ENCODE results near the gene PHTF2. TPM values are rescaled to one million over a fixed set of nuclear protein-coding genes. Genes with fewer than 3 reads are reported as not detected.
"Not testable (repeated sequence)": the region's sequence is repeated elsewhere in the genome, so short reads cannot be mapped to it uniquely, and the experiment has no call there.

The PHTF2 gene
- total RNA-seq, 1 donor from 2014 or later, result 34.3 TPM

- no peak for DNase-seq
Observed at GRCh38 chr7:77991656-77992055, 193.1 kb downstream of the PHTF2 start.

DNA sequence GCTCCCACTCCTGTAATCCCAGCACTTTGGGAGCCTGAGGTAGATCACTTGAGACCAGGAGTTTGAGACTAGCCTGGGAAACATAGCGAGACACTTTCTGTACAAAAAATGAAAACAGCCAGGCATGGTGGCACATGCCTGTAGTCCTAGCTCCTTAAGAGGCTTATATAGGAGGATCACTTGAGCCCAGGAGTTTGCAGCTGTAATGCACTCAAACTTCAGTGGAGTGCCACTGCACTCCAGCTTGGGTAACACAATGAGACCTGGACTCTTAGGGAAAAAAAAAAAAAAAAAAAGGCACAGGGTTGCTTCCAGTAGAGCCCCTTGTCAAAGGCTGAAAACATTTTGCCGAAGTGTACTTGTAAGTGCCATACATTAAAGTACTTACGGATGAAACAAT lies 195.3 kb downstream of the PHTF2 start:
- no peak for DNase-seq

GRCh38 chr7:77995717-77996116 lies 197.1 kb downstream of the PHTF2 start:
- no peak for DNase-seq

DNA sequence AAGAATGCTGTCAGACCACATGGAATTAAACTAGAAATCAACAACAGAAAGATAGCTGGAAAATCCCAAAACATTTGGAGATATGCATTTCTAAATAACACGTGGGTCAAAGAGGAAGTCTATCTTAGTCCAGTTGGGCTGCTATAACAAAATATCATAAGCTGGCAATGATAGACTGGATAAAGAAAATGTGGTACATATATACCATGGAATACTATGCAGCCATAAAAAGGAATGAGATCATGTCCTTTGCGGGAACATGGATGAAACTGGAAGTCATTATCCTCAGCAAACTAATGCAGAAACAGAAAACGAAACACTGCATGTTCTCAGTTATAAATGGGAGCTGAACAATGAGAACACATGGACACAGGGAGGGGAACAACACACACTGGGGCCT lies 200.6 kb downstream of the PHTF2 start:
- not testable (repeated sequence) for DNase-seq

DNA sequence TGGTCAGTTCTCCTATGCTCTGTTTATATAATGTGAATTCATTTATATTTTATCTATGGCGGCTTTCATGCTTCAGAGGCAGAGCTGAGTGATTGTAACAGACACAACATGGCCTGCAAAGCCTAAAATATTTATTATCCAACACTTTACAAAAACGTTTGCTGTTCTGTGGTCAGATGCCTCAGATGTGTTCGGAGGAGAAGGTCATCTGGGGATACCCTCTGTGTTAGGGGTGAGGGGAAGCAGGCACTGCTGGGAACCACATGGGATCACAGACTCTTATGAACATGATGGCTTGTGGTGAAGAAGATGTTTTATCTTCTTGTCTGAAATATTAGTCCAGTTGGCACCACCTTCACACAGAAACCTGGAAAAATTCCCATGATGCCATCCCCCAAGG lies 203.4 kb downstream of the PHTF2 start:
- DNase-seq, result no peak

GRCh38 chr7:78002715-78003114 lies 204.1 kb downstream of the PHTF2 start:
- DNase-seq, result no peak

DNA sequence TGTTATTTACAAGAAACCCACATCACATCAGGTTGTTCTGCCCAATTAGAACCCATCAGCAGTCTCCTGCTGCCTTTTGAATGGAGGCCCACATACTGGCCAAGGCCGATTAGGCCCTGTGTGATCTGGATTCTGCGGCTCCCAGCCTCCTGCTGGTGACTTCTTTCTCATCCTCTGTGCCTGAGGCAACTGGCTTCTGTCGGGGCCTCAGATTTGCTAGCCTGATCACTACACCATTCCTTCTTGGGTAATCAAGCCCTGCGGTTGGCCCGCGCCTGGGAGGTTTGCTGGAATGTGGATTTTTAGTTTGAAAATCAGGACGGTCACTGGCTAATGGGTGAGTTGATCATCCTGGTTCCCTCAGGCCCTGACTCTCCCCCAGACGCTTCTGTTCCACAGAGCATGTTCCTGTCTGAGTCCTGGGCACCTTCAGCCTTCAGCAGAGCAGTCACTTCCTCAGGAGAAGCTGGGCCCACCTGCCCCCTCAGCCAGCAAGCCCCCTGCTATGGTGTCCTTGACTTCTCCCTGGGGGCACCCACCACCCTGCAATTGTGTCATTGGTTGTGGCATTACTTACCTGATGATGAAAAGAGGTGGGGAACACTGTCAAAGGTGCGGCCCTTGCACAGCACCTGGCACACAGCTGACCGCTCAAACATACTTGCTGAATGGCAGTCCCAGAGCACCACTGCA lies 207.6 kb downstream of the PHTF2 start:
- DNase-seq, result no peak

Small RNA genes lying within 50 kb of the gene (small RNA-seq; reads per million reads assigned to genes)
- not detected for gene RF00019 (ENCODE audit: low replicate concordance)

Other genes with a start within 250 kb of the PHTF2 start
- 38.7 TPM for gene RSBN1L, start 102.3 kb upstream of the PHTF2 start, total RNA-seq
- 11.6 TPM for gene TMEM60, start 339 bp upstream of the PHTF2 start, total RNA-seq